ENCODE results near the gene GABRB3.

GRCh38 chr15:26781816-26782215 is 8.9 kb upstream of the GABRB3 start:
- TF ChIP-seq GABPA (IDR thresholded peaks at IDR 0.05; ENCODE audit: borderline replicate concordance, insufficient read depth, low read length) (no peak), YY1 (IDR thresholded peaks at IDR 0.05; ENCODE audit: low read depth, low read length) (no peak), CHD2 (IDR thresholded peaks at IDR 0.05; ENCODE audit: low read length) (no peak), CTCF (IDR thresholded peaks at IDR 0.05; ENCODE audit: control extremely low read depth in 1 of 3, insufficient read depth in 1 of 3, low read depth in 1 of 3, low read length in 3 of 3) (no peak), NRF1 (IDR thresholded peaks at IDR 0.05; ENCODE audit: low read depth, low read length) (no peak), SIRT6 (IDR thresholded peaks at IDR 0.05; ENCODE audit: low read length) (no peak), SIX5 (IDR thresholded peaks at IDR 0.05; ENCODE audit: low read depth, low read length) (no peak)

Data from H1 (cell line).